ENCODE results near the gene LRTM1.

Gene LRTM1

GRCh38 chr3:54939557-54940300 lies 11.9 kb upstream of the LRTM1 start:
- no peak for DNase-seq

DNA sequence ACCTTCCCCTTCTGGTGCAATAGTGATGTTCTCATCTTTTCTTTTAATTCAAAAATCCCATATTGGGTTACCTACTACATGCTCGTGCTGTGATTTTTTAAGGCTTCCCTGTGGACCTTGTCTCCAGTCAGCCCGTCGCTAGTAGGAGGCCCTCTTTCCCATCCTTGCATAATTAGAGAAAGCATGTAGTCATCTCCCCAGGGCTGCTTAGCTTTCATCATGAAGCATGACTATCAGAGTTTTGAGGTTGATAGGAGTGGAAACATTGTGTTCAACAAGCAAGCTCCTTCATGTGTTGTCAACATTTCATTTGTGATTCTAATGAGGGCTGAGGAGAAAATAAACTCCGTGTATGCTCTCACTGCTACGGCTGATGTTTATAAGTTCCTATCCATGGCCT lies 8.7 kb upstream of the LRTM1 start:
- no peak for DNase-seq

- no peak for DNase-seq
Measured at GRCh38 chr3:54935869-54936268, 8.0 kb upstream of the LRTM1 start.

- no peak for DNase-seq
Measured at GRCh38 chr3:54932606-54933005, 4.7 kb upstream of the LRTM1 start.

GRCh38 chr3:54931182-54931581 lies 3.3 kb upstream of the LRTM1 start:
- DNase-seq: no peak

GRCh38 chr3:54918516-54918915 lies 9.3 kb downstream of the LRTM1 start:
- no peak for DNase-seq

DNA sequence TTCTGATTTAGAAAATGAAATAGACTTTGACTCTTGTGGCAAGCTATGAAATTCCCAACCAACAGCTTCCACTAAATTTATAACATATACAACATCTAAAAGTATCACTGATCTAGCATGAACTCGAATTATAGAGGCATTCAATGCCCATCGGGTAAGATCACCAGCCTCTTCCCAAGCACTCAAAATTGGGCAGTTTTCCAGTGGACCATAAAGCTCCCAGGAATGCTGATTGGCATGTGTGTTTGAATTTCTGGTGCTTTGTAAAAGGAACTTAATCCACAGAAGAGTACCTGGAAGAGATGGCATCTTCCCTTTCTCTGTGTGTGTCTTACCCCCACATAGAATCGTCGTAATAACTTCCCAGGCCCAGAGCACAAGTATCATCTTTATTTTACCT lies 10.0 kb downstream of the LRTM1 start:
- no peak for DNase-seq

DNA sequence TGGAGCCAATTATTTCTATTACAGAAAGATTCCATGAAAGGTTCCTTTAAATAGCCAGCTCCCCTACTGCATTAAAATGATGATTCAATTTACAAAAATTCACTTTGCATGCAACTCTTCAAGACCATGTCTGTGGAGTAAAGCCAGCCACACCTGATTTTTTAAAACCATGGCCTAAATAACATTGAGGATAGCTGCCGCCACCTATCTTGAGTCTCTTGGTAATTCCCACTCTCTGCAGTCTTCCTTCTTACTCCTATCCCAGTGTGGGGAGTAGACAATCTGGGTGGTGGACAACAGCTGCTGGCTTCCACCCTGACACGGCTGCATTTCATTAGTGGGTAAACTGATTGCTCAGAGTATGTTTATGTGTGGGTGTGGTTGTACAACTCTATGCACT lies 10.7 kb downstream of the LRTM1 start:
- DNase-seq: no peak

DNA sequence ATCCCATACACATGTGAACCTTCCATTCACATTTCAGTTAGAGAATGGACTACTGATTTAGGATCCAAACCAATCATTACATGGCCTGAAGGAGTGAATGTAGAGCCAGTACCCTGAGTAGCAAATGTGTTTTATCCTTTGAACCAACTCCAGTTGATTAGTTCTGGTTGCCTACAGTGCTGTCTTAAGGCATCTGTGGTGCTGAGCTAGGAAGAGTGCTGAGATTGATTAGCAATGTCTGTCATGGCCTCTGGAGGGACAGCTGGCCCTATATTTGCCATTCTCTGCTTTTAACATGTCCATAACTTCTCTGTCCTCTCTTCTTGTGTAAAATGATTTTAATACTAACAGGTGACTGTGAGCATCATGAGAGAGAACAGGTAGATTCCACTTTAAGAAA lies 11.1 kb downstream of the LRTM1 start:
- DNase-seq: no peak

GRCh38 chr3:54915976-54916375 lies 11.9 kb downstream of the LRTM1 start:
- no peak for DNase-seq

DNA sequence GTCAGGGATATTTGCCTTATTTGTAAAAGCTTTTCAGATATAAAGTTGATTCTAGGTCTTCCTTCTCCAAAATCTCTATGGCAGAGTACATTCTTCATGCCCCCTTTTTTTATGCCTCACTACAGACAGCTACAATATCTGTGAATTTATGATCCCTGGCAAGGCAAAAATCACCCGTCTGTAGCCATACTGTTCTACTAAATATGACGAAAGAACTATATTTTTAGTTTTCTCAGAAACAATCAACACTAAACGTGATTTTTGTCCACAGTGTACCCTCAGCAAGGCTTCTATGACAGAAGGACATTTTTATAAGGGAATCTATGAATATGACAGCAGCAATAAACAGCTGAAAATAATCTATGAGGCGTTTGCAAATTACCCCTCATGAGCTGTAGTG lies 12.7 kb downstream of the LRTM1 start:
- DNase-seq: no peak

DNA sequence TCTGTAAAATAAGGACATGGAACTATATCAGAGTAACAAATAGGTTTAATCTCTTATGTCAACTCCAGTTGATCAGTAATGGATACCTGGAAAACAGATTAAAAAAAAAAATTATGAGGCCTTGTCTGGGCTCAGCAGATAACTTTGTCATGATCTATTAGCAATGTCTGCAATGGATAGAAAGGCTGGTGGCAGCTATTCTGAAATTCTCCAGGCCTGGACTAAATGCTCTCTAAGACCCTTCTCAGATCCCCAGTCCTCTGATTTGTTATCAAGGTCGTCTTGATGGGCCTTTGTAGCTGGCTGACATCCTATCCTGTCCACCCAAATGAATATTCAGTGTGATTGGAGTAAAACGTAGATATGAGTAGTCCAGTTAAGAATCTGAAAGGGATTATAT lies 13.7 kb downstream of the LRTM1 start:
- no peak for DNase-seq

DNA sequence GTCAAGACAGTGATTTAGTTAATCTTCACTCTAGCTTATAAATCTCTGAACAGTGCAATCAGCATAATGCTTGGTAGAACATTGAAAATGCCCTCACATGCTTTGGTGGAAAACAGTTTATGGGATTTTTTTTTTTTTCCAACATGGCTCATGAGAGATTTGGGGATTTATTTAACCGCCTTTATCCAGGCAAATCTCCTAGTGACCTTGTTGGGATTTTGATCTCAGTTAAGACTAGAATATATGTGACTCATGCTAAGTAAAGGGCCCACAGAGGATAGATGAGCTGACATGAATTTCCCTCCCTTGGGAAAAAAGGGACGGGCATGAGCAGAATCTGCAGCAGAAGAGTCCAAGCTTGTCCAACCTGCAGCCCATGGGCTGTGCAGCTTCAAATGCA lies 18.7 kb downstream of the LRTM1 start:
- DNase-seq: no peak

GRCh38 chr3:54906763-54907162 lies 21.1 kb downstream of the LRTM1 start:
- no peak for DNase-seq

- no peak for DNase-seq
Measured at GRCh38 chr3:54905920-54906319, 21.9 kb downstream of the LRTM1 start.

- no peak for DNase-seq
Measured at GRCh38 chr3:54905261-54905888, 22.5 kb downstream of the LRTM1 start.

GRCh38 chr3:54901906-54902685 lies 25.8 kb downstream of the LRTM1 start:
- no peak for DNase-seq

DNA sequence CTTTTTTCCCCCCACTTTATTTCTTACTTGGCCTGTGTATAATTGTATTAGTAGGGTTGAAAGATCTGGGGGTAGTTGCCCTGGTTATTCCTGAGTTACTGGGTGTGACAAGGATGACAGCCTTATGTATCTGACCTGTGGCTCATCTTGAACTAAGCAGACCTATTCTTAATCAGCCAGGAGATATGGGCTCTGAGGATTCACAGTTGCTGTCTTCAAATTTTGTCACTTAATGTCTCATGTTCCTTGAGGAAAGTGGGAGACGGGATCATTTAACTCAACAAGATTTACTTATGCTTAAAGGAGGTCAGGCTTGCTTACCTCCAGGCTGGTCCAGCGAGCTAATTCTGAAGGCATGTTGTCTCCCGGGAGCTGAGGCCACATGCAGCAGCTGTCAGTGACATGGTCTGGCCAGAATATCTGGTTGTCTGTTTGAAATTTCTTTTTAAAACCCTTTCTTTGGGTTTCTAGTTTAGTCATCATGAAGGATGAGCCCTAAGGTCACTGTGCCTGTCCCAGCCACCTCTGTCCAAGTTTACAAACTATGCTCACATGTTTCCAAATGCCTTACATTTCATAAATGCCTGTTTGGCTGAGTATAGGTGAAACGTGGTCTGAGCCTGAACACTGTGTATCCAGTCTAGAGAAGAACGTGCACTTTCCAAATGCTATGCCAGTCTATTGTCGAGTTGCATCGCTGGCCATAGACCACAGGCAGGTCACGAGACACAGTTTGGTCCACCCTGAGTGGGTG lies 26.8 kb downstream of the LRTM1 start:
- no peak for DNase-seq

DNA sequence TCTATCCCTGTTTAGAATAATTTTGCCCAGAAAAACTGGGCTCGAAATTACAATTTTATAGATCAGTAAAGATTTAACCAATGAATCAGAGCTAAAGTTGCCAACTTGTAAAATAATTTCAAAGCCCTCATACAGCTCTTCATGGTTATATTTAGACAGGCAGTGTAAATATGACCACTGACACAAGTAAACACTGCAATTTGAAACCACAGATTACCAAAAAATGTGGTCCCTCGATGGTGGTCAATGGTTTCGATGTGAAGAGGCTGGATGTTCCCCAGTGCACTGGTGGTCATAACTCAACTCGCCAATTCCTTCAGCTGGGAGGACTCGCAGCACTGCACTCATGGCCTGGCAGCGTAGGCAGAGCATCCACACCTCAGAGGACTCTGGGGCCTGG lies 28.6 kb downstream of the LRTM1 start:
- no peak for DNase-seq

GRCh38 chr3:54897028-54897711 lies 30.7 kb downstream of the LRTM1 start:
- DNase-seq: no peak

GRCh38 chr3:54895613-54896012 lies 32.2 kb downstream of the LRTM1 start:
- no peak for DNase-seq

- no peak for DNase-seq
Measured at GRCh38 chr3:54892168-54892567, 35.7 kb downstream of the LRTM1 start.

DNA sequence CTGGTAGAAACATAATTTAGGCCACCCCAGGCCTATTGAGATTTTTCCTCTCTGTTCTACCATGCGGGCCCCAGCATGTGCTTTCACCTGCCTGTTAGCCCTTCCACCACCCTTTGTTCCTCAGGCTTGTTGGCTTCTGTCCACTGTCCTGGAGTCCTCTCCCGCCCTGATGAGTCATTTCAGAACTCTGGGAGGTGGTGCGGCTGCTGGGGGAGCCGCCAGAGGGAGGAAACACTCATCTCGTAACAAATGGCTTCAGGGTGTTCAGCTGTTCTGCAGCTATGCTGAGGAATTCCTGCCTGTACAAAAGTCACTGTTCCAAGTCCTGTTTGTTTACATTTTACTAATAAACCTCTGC lies 36.3 kb downstream of the LRTM1 start:
- DNase-seq: peak; percentile 17

All from GOT3 (cell line).